ENCODE data around the gene PLXND1. TPM values are rescaled to one million over a fixed set of nuclear protein-coding genes. Genes with fewer than 3 reads are reported as not detected.

The PLXND1 gene
- total RNA-seq, 1 experiment from 2014 or later: 47.3 TPM

DNA sequence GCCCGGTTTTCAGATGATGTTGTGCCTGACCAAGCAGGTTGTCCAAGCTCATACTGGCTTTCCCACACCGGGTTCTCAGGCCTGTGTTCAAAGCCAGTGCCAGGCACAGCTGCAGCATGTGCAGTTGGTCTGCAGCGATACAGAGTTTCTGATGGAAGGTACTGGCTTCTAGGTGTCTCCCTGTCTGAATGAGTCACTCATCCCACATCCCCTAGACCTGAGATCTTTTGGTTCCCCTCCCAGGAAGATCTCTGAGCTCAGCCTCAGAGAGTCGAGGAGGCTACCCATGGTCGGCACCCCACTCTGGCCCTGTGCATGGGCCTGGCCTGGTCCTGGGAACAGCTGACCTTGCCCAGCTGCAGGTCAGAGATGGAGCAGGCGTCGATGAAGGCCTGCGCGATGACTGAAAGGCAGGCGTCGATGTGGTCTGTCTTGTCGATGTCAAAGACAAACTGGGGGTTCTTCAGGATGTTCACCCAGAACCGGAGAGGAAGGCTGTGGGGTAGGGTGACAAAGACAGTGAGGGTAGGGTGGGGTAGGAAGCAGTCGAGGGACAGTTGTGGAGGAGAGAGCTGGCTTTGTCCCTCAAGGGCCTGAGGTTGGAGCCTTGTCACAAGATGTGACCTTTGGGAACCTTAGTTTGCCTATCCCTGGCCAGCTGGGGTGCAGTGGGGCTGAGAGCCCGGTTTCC, 48.2 kb downstream of the PLXND1 start:
- no peak overlapping the region for H3K9ac ChIP-seq (ENCODE audit: low read length)
- no TSS peak for BruUV-seq (replicated peaks)
- H3K27me3 ChIP-seq (ENCODE audit: insufficient read depth, low read length): no peaks in the 10 kb centered on the region
- no peak for TF ChIP-seq CBX3 (IDR thresholded peaks at IDR 0.05; ENCODE audit: low read depth)
- TF ChIP-seq, protein P1, sequence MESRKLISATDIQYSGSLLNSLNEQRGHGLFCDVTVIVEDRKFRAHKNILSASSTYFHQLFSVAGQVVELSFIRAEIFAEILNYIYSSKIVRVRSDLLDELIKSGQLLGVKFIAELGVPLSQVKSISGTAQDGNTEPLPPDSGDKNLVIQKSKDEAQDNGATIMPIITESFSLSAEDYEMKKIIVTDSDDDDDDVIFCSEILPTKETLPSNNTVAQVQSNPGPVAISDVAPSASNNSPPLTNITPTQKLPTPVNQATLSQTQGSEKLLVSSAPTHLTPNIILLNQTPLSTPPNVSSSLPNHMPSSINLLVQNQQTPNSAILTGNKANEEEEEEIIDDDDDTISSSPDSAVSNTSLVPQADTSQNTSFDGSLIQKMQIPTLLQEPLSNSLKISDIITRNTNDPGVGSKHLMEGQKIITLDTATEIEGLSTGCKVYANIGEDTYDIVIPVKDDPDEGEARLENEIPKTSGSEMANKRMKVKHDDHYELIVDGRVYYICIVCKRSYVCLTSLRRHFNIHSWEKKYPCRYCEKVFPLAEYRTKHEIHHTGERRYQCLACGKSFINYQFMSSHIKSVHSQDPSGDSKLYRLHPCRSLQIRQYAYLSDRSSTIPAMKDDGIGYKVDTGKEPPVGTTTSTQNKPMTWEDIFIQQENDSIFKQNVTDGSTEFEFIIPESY (IDR thresholded peaks at IDR 0.05; ENCODE audit: extremely low read depth, insufficient replicate concordance, low read length): no peak
- H3K79me2 ChIP-seq (ENCODE audit: insufficient read depth, low read length): no peaks in the 10 kb centered on the region
- H3K27ac ChIP-seq (ENCODE audit: low read depth, low read length): no peak overlapping the region
- ATAC-seq (no peak), DNase-seq (ENCODE audit: low read depth, low spot score) (no peak)
- intact Hi-C loops (cut with micrococcal nuclease): no loop called here
- ChIA-PET POLR2A (no interaction called here), RAD21 (ENCODE audit: low non-redundant PET in 1 of 2, low total read pairs in 2 of 2, uncharacterized antibody in 2 of 2, unreplicated experiment in 2 of 2) (no interaction called here), CTCF (no interaction called here)
- no peak overlapping the region for H3K4me3 ChIP-seq (replicated peaks in 1 of 2; ENCODE audit: low read depth in 1 of 2, low read length in 2 of 2)
- H3K36me3 ChIP-seq (ENCODE audit: control insufficient read depth in 1 of 2, insufficient read depth in 2 of 2, low read length in 2 of 2): no peaks in the 10 kb centered on the region; a peak in 1 of 4 replicates
- no peaks in the 10 kb centered on the region for H3K4me1 ChIP-seq (ENCODE audit: control insufficient read depth in 1 of 2, insufficient read depth in 2 of 2, low read length in 2 of 2)
- H3K4me2 ChIP-seq (ENCODE audit: low read length): no peak overlapping the region
- no peak overlapping the region for H2AFZ ChIP-seq (ENCODE audit: low read depth, low read length, poor library complexity, severe bottlenecking)
- H3K9me3 ChIP-seq (ENCODE audit: control insufficient read depth in 1 of 2, insufficient read depth in 1 of 2, low read depth in 1 of 2, low read length in 2 of 2): no peaks in the 10 kb centered on the region
- no peaks in the 10 kb centered on the region for H4K20me1 ChIP-seq (ENCODE audit: insufficient read depth)
- H3K9me2 ChIP-seq (ENCODE audit: insufficient read depth): no peaks in the 10 kb centered on the region

DNA sequence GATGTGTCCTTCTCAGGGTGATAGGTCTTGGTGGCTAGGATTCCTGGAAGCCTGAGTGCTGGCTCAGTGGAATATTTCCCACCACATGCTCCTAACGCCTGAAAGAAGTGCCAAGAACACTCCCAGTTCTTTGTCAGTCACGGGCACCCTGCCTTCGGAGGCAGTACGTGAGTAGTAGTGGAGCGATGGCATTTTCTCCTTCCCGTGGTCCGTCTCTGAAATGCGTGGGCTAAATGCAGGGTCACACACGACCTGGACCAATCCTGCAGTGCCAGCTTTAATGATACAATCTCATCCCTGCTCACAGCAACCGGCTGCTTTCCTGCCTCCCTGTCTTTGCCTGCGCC, 49.0 kb downstream of the PLXND1 start:
- H3K4me2 ChIP-seq (ENCODE audit: low read length): no peak overlapping the region
- H3K4me3 ChIP-seq (replicated peaks in 1 of 2; ENCODE audit: low read depth in 1 of 2, low read length in 2 of 2): no peak overlapping the region
- ATAC-seq: no peak
- no peak overlapping the region for H2AFZ ChIP-seq (ENCODE audit: low read depth, low read length, poor library complexity, severe bottlenecking)
- ChIA-PET POLR2A (no interaction called here), RAD21 (ENCODE audit: low non-redundant PET in 1 of 2, low total read pairs in 2 of 2, uncharacterized antibody in 2 of 2, unreplicated experiment in 2 of 2) (no interaction called here), CTCF (no interaction called here)
- no peaks in the 10 kb centered on the region for H3K27me3 ChIP-seq (ENCODE audit: insufficient read depth, low read length)
- H3K27ac ChIP-seq (ENCODE audit: low read depth, low read length): no peak overlapping the region
- H3K79me2 ChIP-seq (ENCODE audit: insufficient read depth, low read length): no peaks in the 10 kb centered on the region
- BruUV-seq (replicated peaks): no TSS peak
- no peaks in the 10 kb centered on the region; a peak in 1 of 4 replicates for H3K36me3 ChIP-seq (ENCODE audit: control insufficient read depth in 1 of 2, insufficient read depth in 2 of 2, low read length in 2 of 2)
- intact Hi-C loops (cut with micrococcal nuclease): no loop called here
- H4K20me1 ChIP-seq (ENCODE audit: insufficient read depth): no peaks in the 10 kb centered on the region
- TF ChIP-seq, protein P2, sequence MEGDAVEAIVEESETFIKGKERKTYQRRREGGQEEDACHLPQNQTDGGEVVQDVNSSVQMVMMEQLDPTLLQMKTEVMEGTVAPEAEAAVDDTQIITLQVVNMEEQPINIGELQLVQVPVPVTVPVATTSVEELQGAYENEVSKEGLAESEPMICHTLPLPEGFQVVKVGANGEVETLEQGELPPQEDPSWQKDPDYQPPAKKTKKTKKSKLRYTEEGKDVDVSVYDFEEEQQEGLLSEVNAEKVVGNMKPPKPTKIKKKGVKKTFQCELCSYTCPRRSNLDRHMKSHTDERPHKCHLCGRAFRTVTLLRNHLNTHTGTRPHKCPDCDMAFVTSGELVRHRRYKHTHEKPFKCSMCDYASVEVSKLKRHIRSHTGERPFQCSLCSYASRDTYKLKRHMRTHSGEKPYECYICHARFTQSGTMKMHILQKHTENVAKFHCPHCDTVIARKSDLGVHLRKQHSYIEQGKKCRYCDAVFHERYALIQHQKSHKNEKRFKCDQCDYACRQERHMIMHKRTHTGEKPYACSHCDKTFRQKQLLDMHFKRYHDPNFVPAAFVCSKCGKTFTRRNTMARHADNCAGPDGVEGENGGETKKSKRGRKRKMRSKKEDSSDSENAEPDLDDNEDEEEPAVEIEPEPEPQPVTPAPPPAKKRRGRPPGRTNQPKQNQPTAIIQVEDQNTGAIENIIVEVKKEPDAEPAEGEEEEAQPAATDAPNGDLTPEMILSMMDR (IDR thresholded peaks at IDR 0.05 in 2 of 3, conservative IDR thresholded peaks at IDR 0.05 in 1 of 3; ENCODE audit: borderline replicate concordance in 1 of 3, insufficient read depth in 1 of 3, low read depth in 2 of 3, low read length in 2 of 3): no peak
- no peak for TF ChIP-seq SP1 (IDR thresholded peaks at IDR 0.05; ENCODE audit: low read depth)
- no peak for TF ChIP-seq TCF7L2 (IDR thresholded peaks at IDR 0.05; ENCODE audit: borderline replicate concordance, extremely low read depth, insufficient read depth, insufficient read length)
- no peak for TF ChIP-seq EGR1 (IDR thresholded peaks at IDR 0.05; ENCODE audit: low read depth)
- no peak for TF ChIP-seq POLR2A (IDR thresholded peaks at IDR 0.05; ENCODE audit: borderline replicate concordance, extremely low read depth, insufficient read depth, insufficient read length)
- TF ChIP-seq, protein P1 (IDR thresholded peaks at IDR 0.05; ENCODE audit: extremely low read depth, insufficient replicate concordance, low read length): no peak
- no peak for TF ChIP-seq CEBPB (IDR thresholded peaks at IDR 0.05; ENCODE audit: low read depth)
- no peak for TF ChIP-seq CBX3 (IDR thresholded peaks at IDR 0.05; ENCODE audit: low read depth)
- no peaks in the 10 kb centered on the region for H3K9me3 ChIP-seq (ENCODE audit: control insufficient read depth in 1 of 2, insufficient read depth in 1 of 2, low read depth in 1 of 2, low read length in 2 of 2)
- no peak overlapping the region for H3K9ac ChIP-seq (ENCODE audit: low read length)
- no peaks in the 10 kb centered on the region for H3K9me2 ChIP-seq (ENCODE audit: insufficient read depth)
- no peaks in the 10 kb centered on the region for H3K4me1 ChIP-seq (ENCODE audit: control insufficient read depth in 1 of 2, insufficient read depth in 2 of 2, low read length in 2 of 2)
- no peak for DNase-seq (ENCODE audit: low read depth, low spot score)

Measured in HCT116 (cell line).